ENCODE results near the gene CEMIP. TPM values are rescaled to one million over a fixed set of nuclear protein-coding genes. Genes with fewer than 3 reads are reported as not detected.

The CEMIP gene
- polyA plus RNA-seq, 1 experiment: 725 TPM

- no peak for DNase-seq (ENCODE audit: low read depth)
- ChIA-PET CTCF (no interaction called here), POLR2A (no interaction called here)
- no peak for TF ChIP-seq CTCF (IDR thresholded peaks at IDR 0.05; ENCODE audit: insufficient read depth, low read depth, low read length)
- Histone ChIP-seq H3K36me3 (ENCODE audit: control insufficient read depth, insufficient read depth, low read length) (peaks cover 49% of the 10 kb centered on the region), H3K4me3 (ENCODE audit: low read depth, low read length) (no peak overlapping the region), H3K27me3 (ENCODE audit: control insufficient read depth, insufficient read depth, low read length) (no peaks in the 10 kb centered on the region)
Observed at GRCh38 chr15:80837006-80837405, 57.8 kb downstream of the CEMIP start.

GRCh38 chr15:80838012-80838411 lies 58.8 kb downstream of the CEMIP start:
- no peaks in the 10 kb centered on the region for H3K27me3 ChIP-seq (ENCODE audit: control insufficient read depth, insufficient read depth, low read length)
- no peak for DNase-seq (ENCODE audit: low read depth)
- no peak for TF ChIP-seq CTCF (IDR thresholded peaks at IDR 0.05; ENCODE audit: insufficient read depth, low read depth, low read length)
- peaks cover 50% of the 10 kb centered on the region for H3K36me3 ChIP-seq (ENCODE audit: control insufficient read depth, insufficient read depth, low read length)
- H3K4me3 ChIP-seq (ENCODE audit: low read depth, low read length): no peak overlapping the region
- ChIA-PET POLR2A (no interaction called here), CTCF (no interaction called here)

- CTCF ChIA-PET: no interaction called here
- no peak overlapping the region for H3K4me3 ChIP-seq (ENCODE audit: low read depth, low read length)
Observed at GRCh38 chr15:80838666-80839065, 59.5 kb downstream of the CEMIP start.

GRCh38 chr15:80839764-80840130 lies 60.6 kb downstream of the CEMIP start:
- Histone ChIP-seq H3K36me3 (ENCODE audit: control insufficient read depth, insufficient read depth, low read length) (peaks cover 59% of the 10 kb centered on the region), H3K27me3 (ENCODE audit: control insufficient read depth, insufficient read depth, low read length) (no peaks in the 10 kb centered on the region), H3K4me3 (ENCODE audit: low read depth, low read length) (no peak overlapping the region)
- ChIA-PET CTCF (interaction anchor here (0.9 to 1.1 kb wide), 2 partner anchors 15 to 31 kb away, joined by 3 to 4 read pairs; no protein-coding TSS in a partner anchor), POLR2A (no interaction called here)
- DNase-seq (ENCODE audit: low read depth): no peak
- no peak for TF ChIP-seq CTCF (IDR thresholded peaks at IDR 0.05; ENCODE audit: insufficient read depth, low read depth, low read length)

More at GRCh38 chr15:80838666-80839065, 59.5 kb downstream of the CEMIP start:
- no peak for DNase-seq (ENCODE audit: low read depth)
- no peak for TF ChIP-seq CTCF (IDR thresholded peaks at IDR 0.05; ENCODE audit: insufficient read depth, low read depth, low read length)
- Histone ChIP-seq H3K27me3 (ENCODE audit: control insufficient read depth, insufficient read depth, low read length) (no peaks in the 10 kb centered on the region), H3K36me3 (ENCODE audit: control insufficient read depth, insufficient read depth, low read length) (peaks cover 54% of the 10 kb centered on the region)
- POLR2A ChIA-PET: no interaction called here

- CTCF ChIA-PET: interaction anchor here (0.9 to 1.1 kb wide), 2 partner anchors 14 to 31 kb away, joined by 3 to 4 read pairs; no protein-coding TSS in a partner anchor
- H3K4me3 ChIP-seq (ENCODE audit: low read depth, low read length): no peak overlapping the region
- POLR2A ChIA-PET: no interaction called here
- DNase-seq (ENCODE audit: low read depth): no peak
- no peaks in the 10 kb centered on the region for H3K27me3 ChIP-seq (ENCODE audit: control insufficient read depth, insufficient read depth, low read length)
- TF ChIP-seq CTCF (IDR thresholded peaks at IDR 0.05; ENCODE audit: insufficient read depth, low read depth, low read length): no peak
- H3K36me3 ChIP-seq (ENCODE audit: control insufficient read depth, insufficient read depth, low read length): peaks cover 63% of the 10 kb centered on the region
Observed at GRCh38 chr15:80840182-80841130, 61.3 kb downstream of the CEMIP start.

Measured in BJ (cell line).